Measurements from ENCODE around the gene SFMBT2. TPM values are rescaled to one million over a fixed set of nuclear protein-coding genes. Genes with fewer than 3 reads are reported as not detected.

SFMBT2 gene
- total and polyA plus RNA-seq, 2 of the 13 experiments (the other 11 are each of a cell fraction or from before 2014, with no cell fraction given) = 0.01 to 0.02 TPM

DNA sequence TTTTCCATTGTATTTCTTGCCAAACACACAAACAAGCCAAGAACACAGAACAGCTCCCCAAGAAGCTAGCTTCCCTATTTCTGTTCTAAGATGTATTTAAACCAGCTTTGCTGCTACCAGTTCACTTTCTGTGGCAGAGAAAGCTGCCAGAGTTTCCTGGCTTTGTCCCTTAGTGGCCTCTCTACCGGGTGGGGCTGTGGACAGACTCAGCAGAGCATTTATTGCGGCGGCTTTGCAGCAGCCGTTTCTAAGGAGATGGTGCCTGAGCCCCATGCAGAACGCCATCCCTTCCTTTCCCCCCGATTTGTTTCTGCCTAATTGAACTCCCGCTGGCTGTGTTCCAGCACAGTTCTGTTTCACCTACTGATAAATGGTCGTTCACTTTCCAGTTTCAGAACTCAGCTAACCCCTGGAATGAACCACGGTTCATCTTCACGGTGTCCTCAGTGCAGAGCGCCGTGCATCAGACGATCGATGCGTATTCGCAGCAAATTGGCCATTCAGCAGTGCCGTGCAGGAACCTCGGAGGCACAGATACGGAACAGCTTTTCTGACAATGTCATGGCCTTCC, 33.8 kb upstream of the SFMBT2 start:
- DNase-seq (ENCODE audit: low spot score) (no peak), FAIRE-seq (no peak), ATAC-seq (no peak)
- Histone ChIP-seq H3K9ac (ENCODE audit: insufficient read depth, low read depth, low read length) (no peak overlapping the region), H3K4me2 (ENCODE audit: low read depth, low read length) (no peak overlapping the region), H3K27me3 (ENCODE audit: control insufficient read depth in 1 of 2, insufficient read depth in 2 of 2, low read length in 2 of 2) (peaks cover 0 to 37% of the 10 kb centered on the region in 2 experiments; a peak in 4 of 5 replicates), H3K4me3 (replicated peaks in 1 of 3; ENCODE audit: insufficient read depth in 1 of 3, low read depth in 2 of 3, low read length in 3 of 3) (no peak overlapping the region), H3K9me3 (ENCODE audit: low read length) (peaks cover 8% of the 10 kb centered on the region), H3K4me1 (ENCODE audit: insufficient read depth, low read length) (no peaks in the 10 kb centered on the region), H2AFZ (ENCODE audit: low read length) (no peak overlapping the region), H4K20me1 (ENCODE audit: insufficient read depth, low read length) (no peaks in the 10 kb centered on the region), H3K27ac (ENCODE audit: extremely low read length, insufficient read depth, low read length) (no peak overlapping the region), H3K79me2 (ENCODE audit: insufficient read depth, low read length) (no peaks in the 10 kb centered on the region), H3K36me3 (replicated peaks in 1 of 2; ENCODE audit: control insufficient read depth in 1 of 2, insufficient read depth in 2 of 2, low read length in 2 of 2) (no peaks in the 10 kb centered on the region)
- WGBS (ENCODE audit: low lambda C conversion rate) = 45% methylated on average over 19 of the region's 19 CpGs
- TF ChIP-seq, protein P1, sequence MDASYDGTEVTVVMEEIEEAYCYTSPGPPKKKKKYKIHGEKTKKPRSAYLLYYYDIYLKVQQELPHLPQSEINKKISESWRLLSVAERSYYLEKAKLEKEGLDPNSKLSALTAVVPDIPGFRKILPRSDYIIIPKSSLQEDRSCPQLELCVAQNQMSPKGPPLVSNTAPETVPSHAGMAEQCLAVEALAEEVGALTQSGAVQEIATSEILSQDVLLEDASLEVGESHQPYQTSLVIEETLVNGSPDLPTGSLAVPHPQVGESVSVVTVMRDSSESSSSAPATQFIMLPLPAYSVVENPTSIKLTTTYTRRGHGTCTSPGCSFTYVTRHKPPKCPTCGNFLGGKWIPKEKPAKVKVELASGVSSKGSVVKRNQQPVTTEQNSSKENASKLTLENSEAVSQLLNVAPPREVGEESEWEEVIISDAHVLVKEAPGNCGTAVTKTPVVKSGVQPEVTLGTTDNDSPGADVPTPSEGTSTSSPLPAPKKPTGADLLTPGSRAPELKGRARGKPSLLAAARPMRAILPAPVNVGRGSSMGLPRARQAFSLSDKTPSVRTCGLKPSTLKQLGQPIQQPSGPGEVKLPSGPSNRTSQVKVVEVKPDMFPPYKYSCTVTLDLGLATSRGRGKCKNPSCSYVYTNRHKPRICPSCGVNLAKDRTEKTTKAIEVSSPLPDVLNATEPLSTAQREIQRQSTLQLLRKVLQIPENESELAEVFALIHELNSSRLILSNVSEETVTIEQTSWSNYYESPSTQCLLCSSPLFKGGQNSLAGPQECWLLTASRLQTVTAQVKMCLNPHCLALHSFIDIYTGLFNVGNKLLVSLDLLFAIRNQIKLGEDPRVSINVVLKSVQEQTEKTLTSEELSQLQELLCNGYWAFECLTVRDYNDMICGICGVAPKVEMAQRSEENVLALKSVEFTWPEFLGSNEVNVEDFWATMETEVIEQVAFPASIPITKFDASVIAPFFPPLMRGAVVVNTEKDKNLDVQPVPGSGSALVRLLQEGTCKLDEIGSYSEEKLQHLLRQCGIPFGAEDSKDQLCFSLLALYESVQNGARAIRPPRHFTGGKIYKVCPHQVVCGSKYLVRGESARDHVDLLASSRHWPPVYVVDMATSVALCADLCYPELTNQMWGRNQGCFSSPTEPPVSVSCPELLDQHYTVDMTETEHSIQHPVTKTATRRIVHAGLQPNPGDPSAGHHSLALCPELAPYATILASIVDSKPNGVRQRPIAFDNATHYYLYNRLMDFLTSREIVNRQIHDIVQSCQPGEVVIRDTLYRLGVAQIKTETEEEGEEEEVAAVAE (CRISPR knock-in tag; IDR thresholded peaks at IDR 0.05; ENCODE audit: borderline replicate concordance) = no peak
- TF ChIP-seq ZNF501 (CRISPR knock-in tag; IDR thresholded peaks at IDR 0.05) (no peak), FOXK1 (CRISPR knock-in tag; IDR thresholded peaks at IDR 0.05; ENCODE audit: borderline replicate concordance, low read depth) (no peak), JARID2 (CRISPR knock-in tag; IDR thresholded peaks at IDR 0.05; ENCODE audit: insufficient replicate concordance) (no peak), ZNF343 (CRISPR knock-in tag; IDR thresholded peaks at IDR 0.05) (no peak), ZZZ3 (CRISPR knock-in tag; IDR thresholded peaks at IDR 0.05; ENCODE audit: borderline replicate concordance) (no peak), ZNF496 (CRISPR knock-in tag; IDR thresholded peaks at IDR 0.05; ENCODE audit: insufficient replicate concordance) (no peak), NONO (IDR thresholded peaks at IDR 0.05) (no peak), NONO (CRISPR knock-in tag; conservative IDR thresholded peaks at IDR 0.05) (no peak)
- TF ChIP-seq, protein P2, sequence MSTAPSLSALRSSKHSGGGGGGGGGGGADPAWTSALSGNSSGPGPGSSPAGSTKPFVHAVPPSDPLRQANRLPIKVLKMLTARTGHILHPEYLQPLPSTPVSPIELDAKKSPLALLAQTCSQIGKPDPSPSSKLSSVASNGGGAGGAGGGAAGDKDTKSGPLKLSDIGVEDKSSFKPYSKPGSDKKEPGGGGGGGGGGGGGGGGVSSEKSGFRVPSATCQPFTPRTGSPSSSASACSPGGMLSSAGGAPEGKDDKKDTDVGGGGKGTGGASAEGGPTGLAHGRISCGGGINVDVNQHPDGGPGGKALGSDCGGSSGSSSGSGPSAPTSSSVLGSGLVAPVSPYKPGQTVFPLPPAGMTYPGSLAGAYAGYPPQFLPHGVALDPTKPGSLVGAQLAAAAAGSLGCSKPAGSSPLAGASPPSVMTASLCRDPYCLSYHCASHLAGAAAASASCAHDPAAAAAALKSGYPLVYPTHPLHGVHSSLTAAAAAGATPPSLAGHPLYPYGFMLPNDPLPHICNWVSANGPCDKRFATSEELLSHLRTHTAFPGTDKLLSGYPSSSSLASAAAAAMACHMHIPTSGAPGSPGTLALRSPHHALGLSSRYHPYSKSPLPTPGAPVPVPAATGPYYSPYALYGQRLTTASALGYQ (CRISPR knock-in tag; IDR thresholded peaks at IDR 0.05) = no peak
- TF ChIP-seq, protein P3, sequence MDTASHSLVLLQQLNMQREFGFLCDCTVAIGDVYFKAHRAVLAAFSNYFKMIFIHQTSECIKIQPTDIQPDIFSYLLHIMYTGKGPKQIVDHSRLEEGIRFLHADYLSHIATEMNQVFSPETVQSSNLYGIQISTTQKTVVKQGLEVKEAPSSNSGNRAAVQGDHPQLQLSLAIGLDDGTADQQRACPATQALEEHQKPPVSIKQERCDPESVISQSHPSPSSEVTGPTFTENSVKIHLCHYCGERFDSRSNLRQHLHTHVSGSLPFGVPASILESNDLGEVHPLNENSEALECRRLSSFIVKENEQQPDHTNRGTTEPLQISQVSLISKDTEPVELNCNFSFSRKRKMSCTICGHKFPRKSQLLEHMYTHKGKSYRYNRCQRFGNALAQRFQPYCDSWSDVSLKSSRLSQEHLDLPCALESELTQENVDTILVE (CRISPR knock-in tag; IDR thresholded peaks at IDR 0.05) = no peak
- intact Hi-C loops (cut with micrococcal nuclease; ENCODE audit: unreplicated experiment) (no loop called here), in situ Hi-C loops (cut with HindIII; ENCODE audit: extremely low pct_ligation_motif_present, low pct_unique_long_range_greater_than_20kb) (no loop called here)
- ChIA-PET CTCF (ENCODE audit: low intra/inter-chr PET ratio, low total read pairs) (no interaction called here), POLR2A (no interaction called here)
- BruUV-seq (replicated peaks) = no TSS peak

Measured in HepG2 (cell line).